CD4-positive, alpha-beta memory T cell (primary cell): Measurements from ENCODE around the gene IL24. TPM values are rescaled to one million over a fixed set of nuclear protein-coding genes. Genes with fewer than 3 reads are reported as not detected.

Experiments used
- CTCF ChIA-PET: fragments of 350-600 bp; sonication (Branson Sonifier 250); formaldehyde crosslinking; loops from one replicate; lab custom pipeline; 2021; ENCODE audit warnings: inconsistent platforms; ENCODE audit not compliant: partially characterized antibody; lab: Charles Lee
- POLR2A ChIA-PET: fragments of 350-600 bp; sonication (Branson Sonifier 250); formaldehyde crosslinking; loops from one replicate; lab custom pipeline; 2021; ENCODE audit not compliant: partially characterized antibody; lab: Charles Lee
- DNase-seq, 5 donors: peaks; one replicate each; pipeline versions ENCODE4 v3.0.0 to v3.0.0-alpha.2; 2020 to 2022; ENCODE audit warnings: mixed read lengths in 1 of 5
- H3K27ac ChIP-seq: one replicate; pipeline ENCODE4 v1.7.0; 2013; ENCODE audit warnings: low read depth, low read length
- H3K27me3 ChIP-seq: 2 replicates; pipeline ENCODE4 v1.7.0; 2013; ENCODE audit warnings: mild to moderate bottlenecking, low read length, moderate library complexity; ENCODE audit not compliant: insufficient read depth
- H3K36me3 ChIP-seq: 2 replicates; pipeline ENCODE4 v1.7.0; 2013; ENCODE audit warnings: mild to moderate bottlenecking, low read length, moderate library complexity; ENCODE audit not compliant: insufficient read depth
- H3K4me1 ChIP-seq: 2 replicates; pipeline ENCODE4 v1.7.0; 2013; ENCODE audit warnings: mild to moderate bottlenecking, low read length, moderate library complexity; ENCODE audit not compliant: insufficient read depth
- H3K4me3 ChIP-seq, 2 donors: one replicate each; pipeline ENCODE4 v1.7.0; 2013; ENCODE audit warnings: low read length in 2 of 2, mild to moderate bottlenecking in 1 of 2
- H3K9me3 ChIP-seq, 2 donors: one replicate each; pipeline ENCODE4 v1.7.0; 2013; ENCODE audit warnings: low read length in 2 of 2, control low read depth in 1 of 2; ENCODE audit not compliant: control insufficient read depth in 1 of 2
- H3K27ac Mint-ChIP-seq, 7 donors: one replicate each; pipeline ENCODE4 v1.8.0; 2020 to 2021; ENCODE audit warnings: mixed read lengths in 7 of 7, mild to moderate bottlenecking in 6 of 7, inconsistent platforms in 3 of 7, moderate library complexity in 3 of 7
- H3K27me3 Mint-ChIP-seq, 2 donors: one replicate each; pipeline ENCODE4 v1.8.0; 2020 to 2021; ENCODE audit warnings: mixed read lengths in 2 of 2
- H3K36me3 Mint-ChIP-seq, 2 donors: one replicate each; pipeline ENCODE4 v1.8.0; 2020 to 2021; ENCODE audit warnings: mixed read lengths in 2 of 2, inconsistent platforms in 1 of 2, mild to moderate bottlenecking in 1 of 2
- H3K4me1 Mint-ChIP-seq, 4 donors: one replicate each; pipeline ENCODE4 v1.8.0; 2020 to 2021; ENCODE audit warnings: mixed read lengths in 4 of 4, mild to moderate bottlenecking in 1 of 4
- H3K4me3 Mint-ChIP-seq, 8 donors: one replicate each; pipeline ENCODE4 v1.8.0; 2020 to 2021; ENCODE audit warnings: mixed read lengths in 8 of 8, mild to moderate bottlenecking in 7 of 8, moderate library complexity in 6 of 8, inconsistent platforms in 3 of 8
- H3K9me3 Mint-ChIP-seq, 8 donors: one replicate each; pipeline ENCODE4 v1.8.0; 2020 to 2021; ENCODE audit warnings: mixed read lengths in 8 of 8, mild to moderate bottlenecking in 5 of 8, inconsistent platforms in 3 of 8, moderate library complexity in 1 of 8
- intact Hi-C: fragments of 100-400 bp; cut with micrococcal nuclease; formaldehyde crosslinking; loops from one replicate; pipeline ENCODE4 v1.15.1; 2023
- polyA plus RNA-seq, 2 donors: library from polyadenylated mRNA; unstranded; fragments of 300-500 nt; fragmentation: Illumina TruSeq; gene quantifications; one replicate each; pipeline ENCODE4 v1.2.3, GENCODE V29; 2021
- total RNA-seq, 2 experiments: library from RNA; stranded (reverse); gene quantifications; one replicate each; pipeline ENCODE4 v1.2.3, GENCODE V29; 2021

Gene IL24
- total and polyA plus RNA-seq, 4 experiments from 2014 or later: 20.3 to 29.6 TPM; not detected in 2

DNA sequence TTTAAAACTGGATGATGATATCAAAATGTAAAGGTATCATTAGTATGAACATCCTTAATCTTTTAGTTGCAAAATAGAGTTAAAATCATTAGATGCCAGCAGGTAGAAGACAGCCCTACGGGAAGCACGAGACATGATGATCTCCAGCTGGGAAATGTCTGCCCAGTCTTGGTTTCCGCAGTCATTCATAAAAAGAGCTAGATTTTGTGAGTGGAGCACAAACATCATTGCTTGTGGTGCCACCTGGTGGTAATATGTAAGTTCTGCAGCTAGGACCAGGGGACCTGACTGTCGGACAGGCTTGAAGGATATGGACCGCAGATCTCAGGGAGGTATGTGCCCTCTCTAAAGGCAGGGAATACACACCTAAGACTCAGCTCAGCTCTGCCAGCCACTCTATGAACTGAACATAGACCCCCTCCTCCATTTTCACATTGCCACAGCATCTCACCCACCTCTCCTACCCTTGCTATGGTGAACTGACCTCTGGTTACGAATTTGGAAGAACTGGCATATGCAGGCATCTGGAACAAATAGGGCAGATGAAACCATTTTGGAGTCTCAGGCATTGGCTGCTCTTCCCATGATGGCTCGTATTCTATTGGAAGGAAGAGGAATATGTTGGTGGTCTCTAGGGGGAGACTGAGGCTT lies 15.3 kb downstream of the IL24 start:
- no peak overlapping the region for H3K4me3 ChIP-seq
- H3K36me3 ChIP-seq: peaks cover 66% of the 10 kb centered on the region
- POLR2A ChIA-PET: interaction anchor here (1.0 to 12.7 kb wide), 20 partner anchors 9 to 186 kb away, joined by 3 to 179 read pairs (median 6); partner anchors contain the start of genes FCMR and IL24
- H3K27me3 ChIP-seq: no peaks in the 10 kb centered on the region
- Mint-ChIP-seq H3K4me3 (peak overlapping the region; percentile 21 to 68 (median 54)), H3K36me3 (peaks cover 80 to 83% of the 10 kb centered on the region in 2 donors), H3K9me3 (peaks cover 0 to 2% (median 0%) of the 10 kb centered on the region in 8 donors), H3K27me3 (no peaks in the 10 kb centered on the region), H3K27ac (peak overlapping the region; percentile 71 to 93 (median 92)), H3K4me1 (peaks cover 76 to 96% (median 87%) of the 10 kb centered on the region in 4 donors)
- peak; percentile 67 to 71 (median 68) for DNase-seq
- H3K4me1 ChIP-seq: peaks cover 98% of the 10 kb centered on the region
- peak overlapping the region; percentile 29 for H3K27ac ChIP-seq
- no peaks in the 10 kb centered on the region for H3K9me3 ChIP-seq
- CTCF ChIA-PET: interaction anchor here (0.6 to 13.0 kb wide), 52 partner anchors 8 to 409 kb away, joined by 3 to 477 read pairs (median 6); partner anchors contain the start of genes CD55, DYRK3, FCMR and IL20
- intact Hi-C loops: loop anchor here (1.0 to 10.0 kb wide), 10 partner anchors 11 to 438 kb away; partner anchors contain the start of genes DYRK3, IKBKE and IL20

DNA sequence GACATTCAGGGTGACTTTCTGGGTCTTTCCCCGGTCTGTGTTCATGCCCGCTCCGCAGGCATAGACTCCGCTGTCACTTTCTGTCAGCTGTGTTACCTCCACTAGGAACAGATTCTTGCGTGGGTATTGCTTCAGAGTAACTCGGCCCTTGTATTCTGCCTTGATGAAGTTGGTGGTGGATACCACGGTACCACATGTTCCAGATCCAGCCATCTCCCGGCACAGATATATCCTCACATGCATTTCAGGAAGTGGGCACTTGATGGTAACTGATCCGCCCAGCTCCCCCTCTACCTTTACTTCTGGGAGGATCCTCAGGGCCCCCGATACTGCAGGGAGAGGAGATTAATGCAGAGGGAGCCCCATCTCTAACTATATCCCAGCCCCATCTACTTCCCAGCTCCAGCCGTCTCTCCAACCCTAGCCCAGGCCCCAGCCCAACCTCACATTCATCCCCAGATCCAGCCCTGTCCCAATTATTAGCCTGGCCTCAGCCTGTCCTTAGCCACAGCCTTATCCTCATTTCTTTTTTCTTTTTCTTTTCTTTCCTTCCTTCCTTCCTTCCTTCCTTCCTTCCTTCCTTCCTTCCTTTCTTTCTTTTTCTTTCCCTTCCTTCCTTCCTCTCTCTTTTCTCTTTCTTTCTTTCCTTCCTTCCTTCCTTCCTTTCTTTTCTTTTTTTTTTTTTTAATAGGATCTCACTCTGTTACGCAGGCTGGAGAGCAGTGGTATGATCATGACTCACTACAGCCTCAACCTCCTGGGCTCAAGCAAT lies 16.7 kb downstream of the IL24 start:
- Histone ChIP-seq H3K36me3 (peaks cover 62% of the 10 kb centered on the region), H3K27ac (peak overlapping the region; percentile 25), H3K27me3 (no peaks in the 10 kb centered on the region), H3K4me1 (peaks cover 98% of the 10 kb centered on the region), H3K4me3 (no peak overlapping the region), H3K9me3 (no peaks in the 10 kb centered on the region)
- CTCF ChIA-PET: interaction anchor here (1.3 to 13.0 kb wide), 11 partner anchors 8 to 407 kb away, joined by 3 to 477 read pairs (median 21); partner anchors contain the start of genes CD55 and FCMR
- Mint-ChIP-seq H3K4me3 (peak overlapping the region in 6 of 8 donors; percentile 6 to 72 (median 46)), H3K27me3 (no peaks in the 10 kb centered on the region), H3K36me3 (peaks cover 80% of the 10 kb centered on the region in 2 donors), H3K27ac (peak overlapping the region; percentile 71 to 94 (median 92)), H3K9me3 (peaks cover 0 to 2% (median 0%) of the 10 kb centered on the region in 8 donors), H3K4me1 (peaks cover 78 to 95% (median 86%) of the 10 kb centered on the region in 4 donors)
- DNase-seq: no peak
- POLR2A ChIA-PET: interaction anchor here (1.4 to 12.7 kb wide), 7 partner anchors 8 to 110 kb away, joined by 5 to 179 read pairs (median 37); partner anchors contain the start of gene FCMR
- intact Hi-C loops: loop anchor here (2.0 to 10.0 kb wide), 3 partner anchors 161 to 439 kb away; partner anchors contain the start of genes DYRK3 and IKBKE

DNA sequence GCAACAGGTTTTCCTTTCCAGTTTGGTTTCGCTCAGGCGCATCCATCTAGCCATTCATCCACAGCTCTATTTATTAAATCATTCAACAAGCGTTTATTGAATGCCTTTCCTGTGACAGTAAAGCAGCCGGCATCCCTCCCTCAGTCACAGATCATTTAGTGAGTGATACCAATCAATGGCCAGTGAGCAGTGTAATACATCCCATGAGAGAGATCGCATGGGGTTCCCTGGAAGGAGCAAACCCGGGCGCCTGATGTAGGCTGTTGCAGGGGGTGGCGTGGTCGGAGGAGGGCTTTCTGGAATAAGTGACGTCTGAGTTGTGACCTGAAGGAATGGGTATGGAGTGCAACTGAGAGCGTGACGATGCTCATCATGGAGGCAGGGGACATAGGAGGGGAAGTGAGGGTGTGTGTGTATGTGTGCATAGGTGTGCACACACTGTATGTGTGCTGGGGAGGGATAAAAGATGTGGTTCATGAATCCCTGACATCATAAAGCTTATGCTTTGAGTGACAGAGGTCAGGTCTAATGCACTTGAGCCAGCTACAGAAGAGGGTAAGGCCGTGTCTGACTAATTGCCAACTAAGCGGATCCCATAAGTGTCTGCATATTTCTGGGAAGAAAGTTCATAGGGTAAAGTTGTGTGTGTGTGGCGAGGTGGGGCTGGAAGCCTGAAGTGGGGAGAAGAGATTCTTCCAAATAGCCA lies 17.9 kb downstream of the IL24 start:
- ChIA-PET CTCF (interaction anchor here (1.0 to 13.0 kb wide), 7 partner anchors 8 to 188 kb away, joined by 3 to 477 read pairs (median 19); no protein-coding TSS in a partner anchor), POLR2A (interaction anchor here (1.4 to 12.7 kb wide), 5 partner anchors 6 to 111 kb away, joined by 5 to 179 read pairs (median 113); partner anchors contain the start of gene FCMR)
- H3K4me3 Mint-ChIP-seq: peak overlapping the region in 1 of 8 donors; percentile 43
- peaks cover 79 to 96% (median 82%) of the 10 kb centered on the region in 4 donors for H3K4me1 Mint-ChIP-seq
- peaks cover 0 to 2% (median 0%) of the 10 kb centered on the region in 8 donors for H3K9me3 Mint-ChIP-seq
- H3K4me1 ChIP-seq: peaks cover 94% of the 10 kb centered on the region
- peak overlapping the region; percentile 38 for H3K27ac ChIP-seq
- H3K4me3 ChIP-seq: peak overlapping the region in 1 of 2 donors; percentile 94
- H3K36me3 ChIP-seq: peaks cover 59% of the 10 kb centered on the region
- peak overlapping the region; percentile 83 to 94 (median 90) for H3K27ac Mint-ChIP-seq
- DNase-seq: no peak
- H3K27me3 ChIP-seq: no peaks in the 10 kb centered on the region
- intact Hi-C loops: loop anchor here (10.0 kb wide), 2 partner anchors 160 to 440 kb away; partner anchors contain the start of gene IKBKE
- H3K27me3 Mint-ChIP-seq: no peaks in the 10 kb centered on the region
- H3K36me3 Mint-ChIP-seq: peaks cover 84 to 85% of the 10 kb centered on the region in 2 donors
- no peaks in the 10 kb centered on the region for H3K9me3 ChIP-seq

DNA sequence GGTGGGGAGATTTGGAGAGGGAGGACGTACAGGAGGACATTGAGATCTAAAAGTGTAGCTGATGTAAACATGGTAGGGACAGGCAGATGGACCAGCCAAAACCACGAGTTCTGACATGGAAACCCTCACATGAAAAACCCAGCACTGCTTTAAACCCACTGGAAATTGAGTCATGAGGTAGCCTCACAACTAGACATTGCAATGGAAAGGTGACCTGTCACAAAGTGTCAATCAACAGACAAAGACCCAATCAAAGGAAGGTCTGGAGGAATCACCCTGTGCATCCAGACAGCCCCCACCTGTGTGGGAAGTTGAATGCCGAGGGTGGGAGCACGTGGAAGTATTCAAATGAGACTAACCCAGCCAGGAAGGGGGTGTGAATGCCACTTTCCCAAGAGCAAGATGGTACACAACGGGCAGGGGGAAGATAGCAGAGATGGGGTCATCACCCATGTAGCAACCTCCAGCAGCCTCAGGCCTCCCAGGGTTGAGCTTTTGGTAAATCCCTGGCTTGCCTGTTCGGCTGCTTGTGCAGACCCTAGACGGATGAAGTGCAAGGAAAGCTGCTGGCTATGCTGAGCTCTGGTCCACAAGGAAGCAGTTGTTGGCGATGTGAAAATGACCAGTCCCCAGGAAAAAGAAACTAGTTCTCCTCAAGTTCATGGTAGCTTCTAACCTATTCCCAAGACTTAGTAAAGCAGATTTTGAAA lies 18.9 kb downstream of the IL24 start:
- Mint-ChIP-seq H3K4me3 (no peak overlapping the region), H3K27me3 (no peaks in the 10 kb centered on the region), H3K36me3 (peaks cover 83 to 86% of the 10 kb centered on the region in 2 donors), H3K27ac (peak overlapping the region; percentile 83 to 94 (median 89)), H3K4me1 (peaks cover 73 to 86% (median 76%) of the 10 kb centered on the region in 4 donors), H3K9me3 (no peaks in the 10 kb centered on the region)
- H3K27me3 ChIP-seq: no peaks in the 10 kb centered on the region
- POLR2A ChIA-PET: interaction anchor here (0.8 to 12.7 kb wide), 7 partner anchors 9 to 181 kb away, joined by 3 to 179 read pairs (median 7); no protein-coding TSS in a partner anchor
- no peaks in the 10 kb centered on the region for H3K9me3 ChIP-seq
- peak overlapping the region; percentile 38 for H3K27ac ChIP-seq
- CTCF ChIA-PET: interaction anchor here (1.0 to 13.0 kb wide), 10 partner anchors 10 to 189 kb away, joined by 3 to 477 read pairs (median 5); partner anchors contain the start of gene IL20
- H3K4me3 ChIP-seq: peak overlapping the region; percentile 53 to 94
- peaks cover 51% of the 10 kb centered on the region for H3K36me3 ChIP-seq
- intact Hi-C loops: loop anchor here (10.0 kb wide), 2 partner anchors 159 to 441 kb away; partner anchors contain the start of gene IKBKE
- H3K4me1 ChIP-seq: peaks cover 84% of the 10 kb centered on the region
- DNase-seq: no peak

DNA sequence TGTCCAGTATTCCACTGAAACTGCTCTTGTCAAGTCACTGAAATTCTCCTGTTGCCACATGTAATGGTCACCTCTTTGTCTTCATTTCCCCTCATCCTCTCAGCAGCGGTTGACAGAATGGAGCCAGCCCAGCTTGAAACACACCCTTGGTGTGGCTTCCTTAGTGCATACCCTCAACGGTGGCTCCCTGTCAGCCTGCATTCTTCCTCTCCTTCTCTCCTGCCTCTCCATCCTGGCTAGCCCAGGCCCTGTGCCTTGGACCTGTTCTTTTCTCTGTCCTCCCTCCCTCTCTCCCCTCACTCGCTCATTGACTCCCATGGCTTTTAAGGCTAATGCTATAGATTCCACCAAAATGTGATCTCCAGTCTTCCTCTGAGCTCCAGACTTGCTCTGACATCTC lies 20.8 kb downstream of the IL24 start:
- Histone ChIP-seq H3K27me3 (no peaks in the 10 kb centered on the region), H3K4me1 (peaks cover 78% of the 10 kb centered on the region), H3K27ac (peak overlapping the region; percentile 38), H3K36me3 (peaks cover 33% of the 10 kb centered on the region), H3K9me3 (no peaks in the 10 kb centered on the region), H3K4me3 (peak overlapping the region; percentile 55 to 94)
- CTCF ChIA-PET: interaction anchor here (0.6 to 13.0 kb wide), 11 partner anchors 9 to 199 kb away, joined by 3 to 477 read pairs (median 9); no protein-coding TSS in a partner anchor
- POLR2A ChIA-PET: interaction anchor here (0.7 to 12.7 kb wide), 9 partner anchors 12 to 204 kb away, joined by 3 to 179 read pairs (median 4); no protein-coding TSS in a partner anchor
- Mint-ChIP-seq H3K27ac (peak overlapping the region; percentile 83 to 96 (median 94)), H3K4me3 (no peak overlapping the region), H3K27me3 (no peaks in the 10 kb centered on the region), H3K9me3 (no peaks in the 10 kb centered on the region), H3K36me3 (peaks cover 66 to 74% of the 10 kb centered on the region in 2 donors), H3K4me1 (peaks cover 59 to 67% (median 66%) of the 10 kb centered on the region in 4 donors)
- intact Hi-C loops: loop anchor here (10.0 kb wide), 2 partner anchors 157 to 443 kb away; partner anchors contain the start of gene IKBKE
- no peak for DNase-seq
